A549 (cell line): ENCODE results near the gene PPOX. TPM values are rescaled to one million over a fixed set of nuclear protein-coding genes. Genes with fewer than 3 reads are reported as not detected.

ENCODE experiments used
- ATAC-seq, 2 experiments: fragments of 200-7000 bp in 1 of 2; fragments of >200 bp in 1 of 2; cut with Nextera tagmentation in 1 of 2; cut with Tn5 transposase in 1 of 2; 3 replicates each; pipeline versions ENCODE4 v1.8.0 to v1.9.1; 2018 to 2020; ENCODE audit warnings: mild to moderate bottlenecking in 1 of 2, moderate library complexity in 1 of 2
- CTCF ChIA-PET: fragments of 300-600 bp; sonication (Branson Sonifier 250); formaldehyde crosslinking; extraction: SDS; loops from one replicate; lab custom pipeline; 2021; ENCODE audit warnings: antibody characterized with exemption, inconsistent platforms; lab: Yijun Ruan, JAX
- POLR2A ChIA-PET: fragments of 350-600 bp; formaldehyde crosslinking; extraction: SDS; loops from one replicate; lab custom pipeline; 2021; ENCODE audit warnings: antibody characterized with exemption, inconsistent platforms; lab: Yijun Ruan, JAX
- DNase-seq, 2 experiments: peaks; one replicate each; pipeline versions ENCODE4 v3.0.0 to v3.0.0-alpha.2; 2011 to 2016; ENCODE audit warnings: low read depth in 1 of 2, low spot score in 1 of 2
- FAIRE-seq: peaks from 2 replicates; lab custom pipeline; 2011; peaks lifted over from hg19 to GRCh38; lab: Jason Lieb, UNC
- H3K27ac ChIP-seq, 2 experiments: fragments of >200 bp; sonication (Bioruptor Twin); formaldehyde crosslinking; 3 replicates each; pipeline ENCODE4 v1.5.1; 2016 to 2017
- H3K4me1 ChIP-seq: fragments of >200 bp; sonication (Bioruptor Twin); formaldehyde crosslinking; 3 replicates; pipeline ENCODE4 v1.6.1; 2016
- H3K4me2 ChIP-seq: fragments of >200 bp; sonication (Bioruptor Twin); formaldehyde crosslinking; 3 replicates; pipeline ENCODE4 v1.6.1; 2016
- H3K4me3 ChIP-seq: fragments of >200 bp; sonication (Bioruptor Twin); formaldehyde crosslinking; 3 replicates; pipeline ENCODE4 v1.5.1; 2016
- H3K9me3 ChIP-seq: fragments of >200 bp; sonication (Bioruptor Twin); formaldehyde crosslinking; 3 replicates; pipeline ENCODE4 v1.6.1; 2016
- BCL3 ChIP-seq: fragments of >200 bp; sonication (Bioruptor Twin); formaldehyde crosslinking; IDR thresholded peaks from 3 replicates; pipeline ENCODE4 v1.6.1; 2016
- CTCF ChIP-seq: fragments of >200 bp; sonication (Bioruptor Twin); formaldehyde crosslinking; IDR thresholded peaks from 3 replicates; pipeline ENCODE4 v1.5.1; 2016
- EHMT2 ChIP-seq: fragments of 200-600 bp; sonication (generic); IDR thresholded peaks from 2 replicates; pipeline ENCODE4 v1.6.1; 2016; ENCODE audit warnings: antibody characterized with exemption, low read depth, mild to moderate bottlenecking, moderate library complexity
- FOSB ChIP-seq: fragments of 250-450 bp; sonication (Bioruptor Pico); IDR thresholded peaks from 2 replicates; pipeline ENCODE4 v1.5.0; 2020; ENCODE audit warnings: mild to moderate bottlenecking, moderate library complexity
- NPAS2 ChIP-seq: fragments of 250-450 bp; sonication (Bioruptor Pico); IDR thresholded peaks from 2 replicates; pipeline ENCODE4 v1.8.0; 2022; ENCODE audit warnings: mild to moderate bottlenecking, moderate library complexity, borderline replicate concordance
- PBX3 ChIP-seq: IDR thresholded peaks from 2 replicates; pipeline ENCODE4 v1.6.1; 2012
- PHF8 ChIP-seq: fragments of 200-600 bp; sonication (generic); IDR thresholded peaks from 2 replicates; pipeline ENCODE4 v1.6.1; 2016; ENCODE audit warnings: low read depth, mild to moderate bottlenecking, antibody characterized with exemption, moderate library complexity, borderline replicate concordance
- RAD21 ChIP-seq, 2 experiments: fragments of >200 bp in 1 of 2; sonication (Bioruptor Twin) in 1 of 2; formaldehyde crosslinking in 1 of 2; IDR thresholded peaks in 1 of 2; conservative IDR thresholded peaks in 1 of 2; 2 replicates in 1 of 2; 3 replicates in 1 of 2; pipeline ENCODE4 v1.6.1; 2012 to 2018; ENCODE audit warnings: inconsistent platforms in 1 of 2
- SMC3 ChIP-seq: fragments of >200 bp; sonication (Bioruptor Twin); formaldehyde crosslinking; IDR thresholded peaks from 3 replicates; pipeline ENCODE4 v1.6.1; 2018; ENCODE audit warnings: inconsistent platforms
- ZC3H11A ChIP-seq: fragments of 450-650 bp; IDR thresholded peaks from 2 replicates; pipeline ENCODE4 v1.6.1; 2014; ENCODE audit warnings: antibody characterized with exemption, mild to moderate bottlenecking
- ZNF302 ChIP-seq: fragments of 250-450 bp; sonication (Bioruptor Pico); IDR thresholded peaks from 2 replicates; pipeline ENCODE4 v1.9.0; 2021; ENCODE audit warnings: inconsistent platforms, mild to moderate bottlenecking, moderate library complexity
- WGBS: methylation state at CpG from one replicate; pipeline ENCODE4 v1.1.6; 2017; ENCODE audit errors: missing lambda C conversion rate; 5-methylcytosine and 5-hydroxymethylcytosine counted together
- polyA plus RNA-seq, 4 experiments: library from polyadenylated mRNA; depleted of rRNA in 3 of 4; stranded (reverse); fragments of >200 nt; fragmentation: RNase III in 1 of 4; extraction: RNeasy Plus Mini Kit Qiagen cat#74134 plus additional on column Dnase treatment in 1 of 4; gene quantifications; 2 replicates in 3 of 4; 3 replicates in 1 of 4; pipeline ENCODE4 v1.2.3, GENCODE V29; 2011 to 2017

Gene PPOX
- polyA plus RNA-seq, 2 of the 4 experiments (the other 2 are of a cell fraction), result 13.8 to 14.1 TPM

- TF ChIP-seq ZNF302 (CRISPR knock-in tag), result no peak
These were observed 6.9 kb upstream of the PPOX start, which contains the start of gene USP21 (continued) for GRCh38 chr1:161159087-161159912.

- Histone ChIP-seq H3K4me3 (peak overlapping the region; percentile 97), H3K4me1 (peaks cover 11% of the 10 kb centered on the region), H3K4me2 (peak overlapping the region; percentile 87), H3K9me3 (no peaks in the 10 kb centered on the region), H3K27ac (peak overlapping the region; percentile 98)
- ATAC-seq (no peak), DNase-seq (no peak), FAIRE-seq (no peak)
- ChIA-PET POLR2A (no interaction called here), CTCF (interaction anchor here (1.2 to 2.8 kb wide), 2 partner anchors 11 to 44 kb away, joined by 5 to 7 read pairs; no protein-coding TSS in a partner anchor)
- no peak for TF ChIP-seq BCL3
- 22% methylated on average over 11 of the region's 11 CpGs for WGBS
These were observed 6.3 kb upstream of the PPOX start for GRCh38 chr1:161159913-161160243.

GRCh38 chr1:161160671-161161145 is 5.5 kb upstream of the PPOX start:
- ATAC-seq (no peak), FAIRE-seq (no peak), DNase-seq (no peak)
- POLR2A ChIA-PET, result no interaction called here
- Histone ChIP-seq H3K4me1 (peaks cover 18% of the 10 kb centered on the region), H3K9me3 (no peaks in the 10 kb centered on the region), H3K4me3 (no peak overlapping the region), H3K4me2 (peak overlapping the region; percentile 87), H3K27ac (no peak overlapping the region)
- WGBS, result 97% methylated on average over 18 of the region's 22 CpGs
- TF ChIP-seq PHF8 (no peak), FOSB (CRISPR knock-in tag) (no peak), ZC3H11A (no peak), RAD21 (conservative IDR thresholded peaks at IDR 0.05 in 1 of 2, IDR thresholded peaks at IDR 0.05 in 1 of 2) (no peak), CTCF (no peak)
- CTCF ChIA-PET, result interaction anchor here (0.9 kb wide), 1 partner anchor 9 kb away, joined by 3 read pairs; no protein-coding TSS in a partner anchor

- no peak for DNase-seq
- no peak for FAIRE-seq
- TF ChIP-seq SMC3 (no peak), EHMT2 (no peak), NPAS2 (no peak), PBX3 (no peak)
- H3K4me2 ChIP-seq, result no peak overlapping the region
- H3K4me3 ChIP-seq, result no peak overlapping the region
- no peaks in the 10 kb centered on the region for H3K9me3 ChIP-seq
- ChIA-PET POLR2A (no interaction called here), CTCF (interaction anchor here (0.7 to 0.9 kb wide), 2 partner anchors 16 to 20 kb away, joined by 3 read pairs; no protein-coding TSS in a partner anchor)
- ATAC-seq, result no peak
- peaks cover 18% of the 10 kb centered on the region for H3K4me1 ChIP-seq
- 84% methylated on average over 4 of the region's 5 CpGs for WGBS
- no peak overlapping the region for H3K27ac ChIP-seq
These were observed 4.6 kb upstream of the PPOX start for GRCh38 chr1:161161652-161162051.
